ENCODE results near the gene CRIM1.

Gene CRIM1

DNA sequence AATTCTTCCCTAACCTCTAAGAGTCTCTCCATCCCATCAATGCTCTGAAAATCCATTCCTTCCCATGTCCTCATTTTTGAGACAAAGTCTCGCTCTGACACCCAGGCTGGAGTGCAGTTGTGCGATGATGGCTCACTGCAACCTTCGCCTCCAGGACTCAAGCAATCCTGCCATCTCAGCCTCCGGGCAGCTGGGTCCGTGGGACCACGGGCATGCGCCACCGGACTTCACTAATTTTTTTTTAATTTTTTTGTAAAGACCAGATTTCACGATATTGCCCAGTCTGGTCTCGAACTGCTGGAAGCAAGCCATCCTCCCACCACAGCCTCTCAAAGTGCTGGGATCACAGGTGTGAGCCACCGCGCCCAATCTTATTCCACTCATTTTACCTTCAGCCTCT, 240.8 kb downstream of the CRIM1 start:
- FAIRE-seq, result no peak

DNA sequence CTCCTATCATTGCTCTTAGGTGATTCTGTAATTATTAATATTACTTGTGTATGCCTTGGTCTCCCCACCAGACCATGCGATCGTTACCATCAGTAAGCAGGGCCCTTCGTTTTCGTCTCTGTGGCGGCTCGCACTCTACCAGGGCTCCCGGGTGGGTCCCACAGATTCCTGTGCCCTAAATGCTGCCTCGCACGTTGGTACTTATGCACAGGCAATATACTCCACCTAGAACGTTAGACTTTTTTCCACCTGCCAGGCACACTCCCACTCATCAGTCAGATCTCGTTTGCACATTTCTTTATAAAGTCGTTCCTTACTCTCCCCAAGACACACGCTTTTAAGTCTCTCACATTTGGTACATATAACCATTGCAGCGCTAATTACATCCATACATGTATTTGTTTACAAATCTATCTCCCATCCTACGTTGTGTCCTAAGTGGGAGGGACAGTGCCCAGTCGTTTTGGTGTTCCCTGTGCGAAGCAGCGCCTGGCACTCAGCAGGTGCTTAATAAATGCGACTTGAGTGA, 241.5 kb downstream of the CRIM1 start:
- FAIRE-seq, result no peak

GRCh38 chr2:36597532-36598377, 242.2 kb downstream of the CRIM1 start, which contains the start of gene FEZ2:
FEZ2 (minus strand) TSS chr2:36598168; CDS start chr2:36598142, 26 bp downstream.
- FAIRE-seq, result no peak
